WTC11 (cell line): ENCODE measurements around the gene ITPR2. TPM values are rescaled to one million over a fixed set of nuclear protein-coding genes. Genes with fewer than 3 reads are reported as not detected.

ENCODE experiments used
- ATAC-seq: fragments of 200-7000 bp; cut with Tn5 transposase; 2 replicates; pipeline ENCODE4 v1.10.0; 2021; ENCODE audit warnings: mild to moderate bottlenecking, moderate library complexity
- CTCF ChIA-PET: fragments of 300-600 bp; sonication (Branson Sonifier 250); formaldehyde crosslinking; loops from one replicate; lab custom pipeline; 2021; ENCODE audit warnings: antibody characterized with exemption; lab: Charles Lee
- POLR2A ChIA-PET: fragments of 350-600 bp; sonication (Branson Sonifier 250); formaldehyde crosslinking; loops from one replicate; lab custom pipeline; 2021; ENCODE audit warnings: antibody characterized with exemption; lab: Charles Lee
- DNase-seq: peaks from one replicate; pipeline ENCODE4 v3.0.0; 2021; ENCODE audit warnings: low spot score
- H3K27ac Mint-ChIP-seq: 2 replicates; pipeline ENCODE4 v1.8.0; 2021; ENCODE audit warnings: mixed read lengths
- H3K27me3 Mint-ChIP-seq: 2 replicates; pipeline ENCODE4 v1.8.0; 2021; ENCODE audit warnings: low read depth, mild to moderate bottlenecking, moderate library complexity, mixed read lengths
- H3K36me3 Mint-ChIP-seq: 2 replicates; pipeline ENCODE4 v1.8.0; 2021; ENCODE audit warnings: mixed read lengths
- H3K4me1 Mint-ChIP-seq: 2 replicates; pipeline ENCODE4 v1.8.0; 2022; ENCODE audit warnings: mixed read lengths
- H3K4me3 Mint-ChIP-seq: 2 replicates; pipeline ENCODE4 v1.8.0; 2021; ENCODE audit warnings: mild to moderate bottlenecking, moderate library complexity, mixed read lengths
- H3K9me3 Mint-ChIP-seq: 2 replicates; pipeline ENCODE4 v1.8.0; 2021; ENCODE audit warnings: mixed read lengths
- ARID4B ChIP-seq: sonication (generic); formaldehyde crosslinking; IDR thresholded peaks from 2 replicates; pipeline ENCODE4 v1.8.0; 2023; ENCODE audit warnings: missing genetic modification reagents, mild to moderate bottlenecking, borderline replicate concordance
- ATF1 ChIP-seq: sonication (generic); formaldehyde crosslinking; IDR thresholded peaks from 2 replicates; pipeline ENCODE4 v1.8.1; 2023; ENCODE audit warnings: mild to moderate bottlenecking, moderate library complexity, missing genetic modification reagents
- ATF2 ChIP-seq: sonication (generic); formaldehyde crosslinking; IDR thresholded peaks from 2 replicates; pipeline ENCODE4 v1.8.1; 2022; ENCODE audit warnings: low read depth, missing genetic modification reagents, borderline replicate concordance
- ERG ChIP-seq: fragments of 250-450 bp; sonication (Bioruptor Pico); IDR thresholded peaks from 2 replicates; pipeline ENCODE4 v1.8.0; 2021; ENCODE audit warnings: mild to moderate bottlenecking
- ESRRA ChIP-seq: sonication (generic); formaldehyde crosslinking; IDR thresholded peaks from 2 replicates; pipeline ENCODE4 v1.8.1; 2022; ENCODE audit warnings: mild to moderate bottlenecking, missing genetic modification reagents, borderline replicate concordance
- ETV6 ChIP-seq: sonication (generic); formaldehyde crosslinking; IDR thresholded peaks from 2 replicates; pipeline ENCODE4 v1.8.1; 2022; ENCODE audit warnings: mild to moderate bottlenecking, missing genetic modification reagents
- FOXK1 ChIP-seq: sonication (generic); formaldehyde crosslinking; IDR thresholded peaks from 2 replicates; pipeline ENCODE4 v1.8.0; 2022; ENCODE audit warnings: mild to moderate bottlenecking, moderate library complexity, missing genetic modification reagents
- FOXP1 ChIP-seq: sonication (generic); formaldehyde crosslinking; IDR thresholded peaks from 2 replicates; pipeline ENCODE4 v1.8.0; 2022; ENCODE audit warnings: missing genetic modification reagents, mild to moderate bottlenecking, moderate library complexity, borderline replicate concordance
- FOXP4 ChIP-seq: sonication (generic); formaldehyde crosslinking; IDR thresholded peaks from 2 replicates; pipeline ENCODE4 v1.8.0; 2022; ENCODE audit warnings: mild to moderate bottlenecking, missing genetic modification reagents
- IRF1 ChIP-seq: sonication (generic); formaldehyde crosslinking; IDR thresholded peaks from 2 replicates; pipeline ENCODE4 v1.8.0; 2023; ENCODE audit warnings: missing genetic modification reagents
- JAZF1 ChIP-seq: fragments of 250-450 bp; sonication (Bioruptor Pico); IDR thresholded peaks from 2 replicates; pipeline ENCODE4 v1.9.0; 2021; ENCODE audit warnings: moderate library complexity, mild to moderate bottlenecking, inconsistent platforms
- NR2C2 ChIP-seq: sonication (generic); formaldehyde crosslinking; IDR thresholded peaks from 2 replicates; pipeline ENCODE4 v1.8.0; 2022; ENCODE audit warnings: mild to moderate bottlenecking, missing genetic modification reagents
- NR3C1 ChIP-seq: sonication (generic); formaldehyde crosslinking; conservative IDR thresholded peaks from 2 replicates; pipeline ENCODE4 v1.8.1; 2023; ENCODE audit warnings: low read depth, mild to moderate bottlenecking, missing genetic modification reagents
- PRDM15 ChIP-seq: sonication (generic); formaldehyde crosslinking; IDR thresholded peaks from 2 replicates; pipeline ENCODE4 v1.8.0; 2022; ENCODE audit warnings: missing genetic modification reagents
- PREB ChIP-seq: sonication (generic); formaldehyde crosslinking; IDR thresholded peaks from 2 replicates; pipeline ENCODE4 v1.8.1; 2022; ENCODE audit warnings: mild to moderate bottlenecking, missing genetic modification reagents, moderate library complexity, borderline replicate concordance
- SMAD4 ChIP-seq: sonication (generic); formaldehyde crosslinking; IDR thresholded peaks from 2 replicates; pipeline ENCODE4 v1.8.0; 2022; ENCODE audit warnings: mild to moderate bottlenecking, missing genetic modification reagents
- SP1 ChIP-seq: sonication (generic); formaldehyde crosslinking; conservative IDR thresholded peaks from 2 replicates; pipeline ENCODE4 v1.8.1; 2022; ENCODE audit warnings: missing genetic modification reagents
- TCF7 ChIP-seq: sonication (generic); formaldehyde crosslinking; IDR thresholded peaks from 2 replicates; pipeline ENCODE4 v1.8.0; 2022; ENCODE audit warnings: mild to moderate bottlenecking, low read depth, missing genetic modification reagents, moderate library complexity
- USF1 ChIP-seq: sonication (generic); formaldehyde crosslinking; IDR thresholded peaks from 2 replicates; pipeline ENCODE4 v1.8.0; 2022; ENCODE audit warnings: mild to moderate bottlenecking, missing genetic modification reagents
- ZNF219 ChIP-seq: sonication (generic); formaldehyde crosslinking; IDR thresholded peaks from 2 replicates; pipeline ENCODE4 v1.8.0; 2023; ENCODE audit warnings: missing genetic modification reagents, mild to moderate bottlenecking, borderline replicate concordance
- total RNA-seq: library from RNA; stranded (reverse); gene quantifications from 3 replicates; pipeline ENCODE4 v1.2.3, GENCODE V29; 2021

ITPR2 gene
- total RNA-seq, 1 experiment from 2014 or later, result 50.7 TPM

GRCh38 chr12:26416550-26416949 lies 416.4 kb downstream of the ITPR2 start (continued):
- TF ChIP-seq ATF2 (CRISPR knock-in tag), result no peak
- TF ChIP-seq PRDM15 (CRISPR knock-in tag), result no peak
- no peak for TF ChIP-seq SP1 (CRISPR knock-in tag)
- no peak for TF ChIP-seq USF1
- no peak for TF ChIP-seq IRF1 (CRISPR knock-in tag)
- TF ChIP-seq ETV6, result no peak
- no peak for TF ChIP-seq NR2C2
- TF ChIP-seq SMAD4 (CRISPR knock-in tag), result no peak
- no peak for TF ChIP-seq NR3C1 (CRISPR knock-in tag)
- no peak for TF ChIP-seq ARID4B (CRISPR knock-in tag)
- no peak for TF ChIP-seq ESRRA

GRCh38 chr12:26410689-26411088 lies 422.3 kb downstream of the ITPR2 start:
- ChIA-PET CTCF (no interaction called here), POLR2A (no interaction called here)
- H3K27me3 Mint-ChIP-seq, result no peaks in the 10 kb centered on the region
- no peak overlapping the region for H3K4me3 Mint-ChIP-seq
- no peak for DNase-seq
- ATAC-seq, result no peak
- TF ChIP-seq FOXK1 (CRISPR knock-in tag) (no peak), ERG (no peak), TCF7 (CRISPR knock-in tag) (no peak), FOXP4 (CRISPR knock-in tag) (no peak), PREB (CRISPR knock-in tag) (no peak), ZNF219 (CRISPR knock-in tag) (no peak), FOXP1 (no peak), ATF1 (CRISPR knock-in tag) (no peak), JAZF1 (no peak)
- no peak overlapping the region for H3K27ac Mint-ChIP-seq
- H3K36me3 Mint-ChIP-seq, result peaks cover 3% of the 10 kb centered on the region; the same call in 1 of the 2 replicates
- no peaks in the 10 kb centered on the region for H3K9me3 Mint-ChIP-seq
- no peaks in the 10 kb centered on the region for H3K4me1 Mint-ChIP-seq
